Measurements from ENCODE around the gene TMEM143.
A peak's percentile ranks its signal among the peaks of the same experiment; 100 is the strongest.

Gene TMEM143

DNA sequence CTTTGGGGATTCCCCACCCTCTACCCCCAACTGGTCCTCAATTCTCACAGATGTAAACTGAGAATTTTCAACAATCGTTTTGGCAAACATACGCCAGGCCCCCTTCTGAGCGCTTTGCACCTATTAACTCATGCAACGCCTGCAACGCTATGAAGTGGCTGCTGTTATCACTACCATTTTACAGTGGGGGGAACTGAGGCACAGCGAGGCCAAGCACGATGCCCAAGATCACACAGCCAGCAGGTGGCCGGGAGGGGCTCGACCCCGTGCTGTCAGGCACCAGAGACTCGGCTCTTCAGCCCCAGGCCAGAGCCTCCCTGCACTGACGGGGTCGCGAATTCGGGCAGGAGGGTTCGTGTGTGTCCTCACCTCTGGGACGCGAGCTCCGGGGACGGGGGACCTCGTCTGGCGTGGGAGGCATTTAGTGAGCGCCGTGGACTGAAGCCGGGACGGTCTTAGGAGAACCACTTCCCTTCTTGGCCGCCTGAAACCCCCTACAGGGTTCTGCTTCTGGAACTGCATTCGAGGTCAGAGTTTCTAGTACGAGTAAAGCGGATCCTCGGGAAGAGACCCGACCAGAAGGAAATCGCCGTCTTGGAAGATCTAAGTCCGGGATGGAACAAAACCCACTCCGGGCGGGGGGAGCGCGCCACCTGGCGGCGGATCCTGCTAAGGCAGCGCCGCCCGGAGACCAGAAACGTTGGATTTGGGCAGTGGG lies 72.8 kb downstream of the TMEM143 start:
- DNase-seq = peak; percentile 45

DNA sequence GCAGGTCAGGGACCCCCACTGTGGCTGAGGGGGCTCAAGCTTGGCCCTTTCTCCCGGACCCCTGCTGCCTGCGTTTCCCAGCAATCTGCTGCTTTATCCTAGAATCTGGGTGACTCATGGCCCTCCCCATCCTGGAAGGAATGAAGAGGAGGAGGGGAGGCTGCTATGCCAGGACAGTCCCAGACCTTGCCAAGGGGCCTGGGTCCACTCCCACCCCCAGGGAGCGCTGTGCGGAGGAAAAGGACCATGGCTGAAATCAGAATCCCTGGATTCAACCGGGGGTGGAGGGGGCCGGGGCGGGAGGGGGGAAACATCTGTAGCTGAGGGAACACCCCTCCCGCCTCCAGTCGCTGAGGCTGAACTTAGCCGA lies 73.4 kb downstream of the TMEM143 start:
- no peak for DNase-seq

DNA sequence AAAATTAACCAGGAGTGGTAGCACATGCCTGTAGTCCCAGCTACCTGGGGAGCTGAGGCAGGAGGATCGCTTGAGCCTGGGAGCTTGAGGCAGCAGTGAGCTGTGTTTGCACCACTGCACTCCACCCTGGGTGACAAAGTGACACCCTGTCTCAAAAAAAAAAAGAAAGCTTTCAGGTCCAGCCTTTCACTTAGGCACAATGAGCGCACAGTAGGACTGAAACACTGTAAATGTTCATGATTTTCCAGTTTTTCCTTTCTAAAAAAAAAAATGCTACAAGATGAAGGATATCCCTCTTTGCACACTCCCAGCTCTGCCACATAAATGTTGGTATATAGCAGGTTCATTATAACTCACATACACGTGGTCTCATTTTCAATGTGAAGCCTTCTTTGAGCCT lies 76.0 kb downstream of the TMEM143 start:
- DNase-seq = no peak

DNA sequence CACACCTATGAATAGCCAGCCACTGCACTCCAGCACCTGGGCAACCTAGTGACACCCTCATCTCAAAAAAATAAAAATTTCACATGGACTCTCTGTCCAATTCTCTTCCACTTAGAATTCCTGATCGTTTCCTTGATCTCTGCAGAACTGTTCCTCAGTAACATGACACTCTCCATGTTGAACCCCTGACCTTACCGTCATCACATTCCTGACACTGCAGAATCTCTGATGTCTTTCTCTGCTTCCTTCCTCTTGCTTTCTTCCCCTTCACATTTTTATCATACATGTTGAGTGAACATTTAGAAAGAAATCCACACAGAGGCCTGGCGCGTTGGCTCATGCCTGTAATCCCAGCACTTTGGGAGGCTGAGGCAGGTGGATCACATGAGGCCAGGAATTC lies 78.8 kb downstream of the TMEM143 start:
- no peak for DNase-seq

DNA sequence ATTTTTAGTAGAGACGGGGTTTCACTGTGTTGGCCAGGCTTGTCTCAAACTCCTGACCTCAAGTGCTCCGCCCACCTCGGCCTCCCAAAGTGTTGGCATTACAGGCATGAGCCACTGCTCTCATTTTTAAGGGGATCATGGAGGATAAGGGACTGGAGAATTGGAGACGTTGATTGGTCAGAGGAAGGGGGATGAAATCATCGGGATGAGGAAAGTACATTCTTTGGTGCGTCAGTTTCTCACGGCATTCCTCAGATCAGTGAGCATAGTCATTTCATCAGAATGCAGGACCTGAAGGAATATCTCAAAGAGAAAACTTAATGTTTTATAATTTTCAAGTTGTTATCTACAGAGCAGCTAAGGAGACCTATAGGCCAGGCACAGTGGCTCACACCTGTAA lies 79.8 kb downstream of the TMEM143 start:
- no peak for DNase-seq
